Coronary artery (tissue), 2 donors: ENCODE measurements around the gene SLC25A36.

Source experiments
- DNase-seq: peaks from one replicate; pipeline ENCODE4 v3.0.0-alpha.2; 2017; ENCODE audit warnings: low spot score
- H3K27ac ChIP-seq, 2 donors: fragments of 200-600 bp; sonication (generic); one replicate each; pipeline ENCODE4 v1.5.1; 2016 to 2019
- H3K4me3 ChIP-seq: fragments of 200-600 bp; sonication (generic); 2 replicates; pipeline ENCODE4 v1.5.1; 2016; ENCODE audit warnings: mild to moderate bottlenecking, moderate library complexity
- CTCF ChIP-seq: fragments of 200-600 bp; sonication (generic); IDR thresholded peaks from one replicate; pipeline ENCODE4 v1.5.1; 2019; ENCODE audit warnings: antibody characterized with exemption

SLC25A36 gene

GRCh38 chr3:140916603-140917002, 25.0 kb upstream of the SLC25A36 start:
- no peak for TF ChIP-seq CTCF
- Histone ChIP-seq H3K4me3 (no peak overlapping the region), H3K27ac (no peak overlapping the region)
- no peak for DNase-seq

- no peak for TF ChIP-seq CTCF
- H3K27ac ChIP-seq, result no peak overlapping the region
- H3K4me3 ChIP-seq, result no peak overlapping the region
- no peak for DNase-seq
Observed at GRCh38 chr3:140917772-140918171, 23.9 kb upstream of the SLC25A36 start.

- TF ChIP-seq CTCF, result no peak
- DNase-seq, result no peak
- Histone ChIP-seq H3K27ac (no peak overlapping the region), H3K4me3 (no peak overlapping the region)
Observed at GRCh38 chr3:140920029-140920428, 21.6 kb upstream of the SLC25A36 start.

- H3K27ac ChIP-seq, result no peak overlapping the region
- no peak for DNase-seq
- no peak for TF ChIP-seq CTCF
Observed at GRCh38 chr3:140922634-140923033, 19.0 kb upstream of the SLC25A36 start.

GRCh38 chr3:140924097-140924873, 17.4 kb upstream of the SLC25A36 start:
- H3K27ac ChIP-seq, result no peak overlapping the region
- H3K4me3 ChIP-seq, result no peak overlapping the region
- DNase-seq, result no peak
- TF ChIP-seq CTCF, result no peak

More at GRCh38 chr3:140922634-140923033, 19.0 kb upstream of the SLC25A36 start:
- no peak overlapping the region for H3K4me3 ChIP-seq

- H3K4me3 ChIP-seq, result no peak overlapping the region
Observed at GRCh38 chr3:140927279-140928069, 14.2 kb upstream of the SLC25A36 start.

More at GRCh38 chr3:140927279-140928069, 14.2 kb upstream of the SLC25A36 start:
- TF ChIP-seq CTCF, result no peak
- no peak overlapping the region for H3K27ac ChIP-seq
- no peak for DNase-seq
